Natural killer cell (primary cell): ENCODE data around the gene MLF1. TPM values are rescaled to one million over a fixed set of nuclear protein-coding genes. Genes with fewer than 3 reads are reported as not detected.

ENCODE experiments used
- ATAC-seq, 3 donors: fragments of 150-1000 bp in 2 of 3; fragments of 200-7000 bp in 1 of 3; cut with Tn5 transposase; 1 replicate in 1 of 3; 2 replicates in 2 of 3; pipeline ENCODE4 v1.10.0; 2021; ENCODE audit warnings: mild to moderate bottlenecking in 2 of 3, moderate library complexity in 2 of 3
- DNase-seq, 2 donors: peaks; one replicate each; pipeline versions ENCODE4 v3.0.0 to v3.0.0-alpha.2; 2013 to 2021; ENCODE audit warnings: mixed read lengths in 1 of 2
- H3K27ac ChIP-seq: one replicate; pipeline ENCODE4 v1.5.1; 2013; ENCODE audit warnings: mild to moderate bottlenecking, low read length
- H3K27me3 ChIP-seq: one replicate; pipeline ENCODE4 v1.6.1; 2013; ENCODE audit warnings: low read length; ENCODE audit not compliant: control insufficient read depth, insufficient read depth
- H3K36me3 ChIP-seq: one replicate; pipeline ENCODE4 v1.6.1; 2013; ENCODE audit warnings: low read length; ENCODE audit not compliant: control insufficient read depth, insufficient read depth
- H3K4me1 ChIP-seq: one replicate; pipeline ENCODE4 v1.6.1; 2013; ENCODE audit warnings: low read length; ENCODE audit not compliant: control insufficient read depth, insufficient read depth
- H3K4me3 ChIP-seq: one replicate; pipeline ENCODE4 v1.5.1; 2013; ENCODE audit warnings: low read length
- H3K9me3 ChIP-seq: one replicate; pipeline ENCODE4 v1.6.1; 2013; ENCODE audit warnings: low read length; ENCODE audit not compliant: control insufficient read depth, insufficient read depth
- H3K27ac Mint-ChIP-seq, 2 donors: one replicate each; pipeline ENCODE4 v1.8.0; 2022; ENCODE audit warnings: mild to moderate bottlenecking in 2 of 2, mixed read lengths in 2 of 2, moderate library complexity in 1 of 2
- H3K27me3 Mint-ChIP-seq, 2 donors: one replicate each; pipeline ENCODE4 v1.8.0; 2022; ENCODE audit warnings: low read depth in 2 of 2, mixed read lengths in 2 of 2
- H3K36me3 Mint-ChIP-seq: one replicate; pipeline ENCODE4 v1.8.0; 2022; ENCODE audit warnings: mixed read lengths
- H3K4me1 Mint-ChIP-seq, 2 donors: one replicate each; pipeline ENCODE4 v1.8.0; 2022; ENCODE audit warnings: mixed read lengths in 2 of 2
- H3K4me3 Mint-ChIP-seq: one replicate; pipeline ENCODE4 v1.8.0; 2022; ENCODE audit warnings: mild to moderate bottlenecking, moderate library complexity, mixed read lengths
- H3K9me3 Mint-ChIP-seq, 2 donors: one replicate each; pipeline ENCODE4 v1.8.0; 2022; ENCODE audit warnings: mixed read lengths in 2 of 2
- CTCF ChIP-seq: fragments of 200-600 bp; IDR thresholded peaks from one replicate; pipeline ENCODE4 v1.8.0; 2022; ENCODE audit warnings: antibody characterized with exemption
- WGBS: methylation state at CpG from one replicate; pipeline ENCODE4 v1.1.7; 2013; ENCODE audit warnings: missing lambda C conversion rate; ENCODE audit not compliant: insufficient coverage; 5-methylcytosine and 5-hydroxymethylcytosine counted together
- intact Hi-C: fragments of 100-400 bp; cut with micrococcal nuclease; formaldehyde crosslinking; loops from one replicate; pipeline ENCODE4 v1.14.2; 2022
- total RNA-seq, 4 donors: library from RNA; stranded (reverse); fragments of 120-200 nt in 1 of 4; gene quantifications; one replicate each; pipeline versions ENCODE4 v1.2.3 to v1.2.4, GENCODE V29; 2013 to 2022

Gene MLF1
- total RNA-seq, 3 donors from 2014 or later (not counting 1 experiment from before 2014, with no cell fraction given), result 2.8 to 5.3 (median 3.1) TPM

GRCh38 chr3:158571969-158572765 lies 1.2 kb downstream of the MLF1 start:
- Mint-ChIP-seq H3K9me3 (peaks cover 0 to 3% of the 10 kb centered on the region in 2 donors), H3K27me3 (peaks cover 25 to 32% of the 10 kb centered on the region in 2 donors), H3K4me3 (peak overlapping the region; percentile 31), H3K27ac (peak overlapping the region in 1 of 2 donors; percentile 14), H3K4me1 (peaks cover 12 to 13% of the 10 kb centered on the region in 2 donors), H3K36me3 (no peaks in the 10 kb centered on the region)
- peak in 1 of 2 donors; percentile 12 for DNase-seq
- intact Hi-C loops, result no loop called here
- no peak for TF ChIP-seq CTCF
- ATAC-seq, result no peak
- H3K9me3 ChIP-seq, result no peaks in the 10 kb centered on the region
- H3K27ac ChIP-seq, result no peak overlapping the region
- no peak overlapping the region for H3K4me3 ChIP-seq
- H3K27me3 ChIP-seq, result no peaks in the 10 kb centered on the region
- WGBS, result 88% methylated on average over 15 of the region's 16 CpGs
- H3K4me1 ChIP-seq, result peaks cover 12% of the 10 kb centered on the region
- no peaks in the 10 kb centered on the region for H3K36me3 ChIP-seq

- H3K9me3 Mint-ChIP-seq, result peaks cover 0 to 3% of the 10 kb centered on the region in 2 donors
- WGBS, result 85% methylated on average over 8 of the region's 8 CpGs
- no peaks in the 10 kb centered on the region for H3K36me3 Mint-ChIP-seq
- H3K4me1 Mint-ChIP-seq, result peaks cover 12 to 13% of the 10 kb centered on the region in 2 donors
- H3K4me1 ChIP-seq, result peaks cover 12% of the 10 kb centered on the region
- no peak for DNase-seq
- no peak for ATAC-seq
- peaks cover 25 to 29% of the 10 kb centered on the region in 2 donors for H3K27me3 Mint-ChIP-seq
- H3K36me3 ChIP-seq, result no peaks in the 10 kb centered on the region
- no peaks in the 10 kb centered on the region for H3K27me3 ChIP-seq
- H3K27ac Mint-ChIP-seq, result peak overlapping the region in 1 of 2 donors; percentile 14
- H3K4me3 ChIP-seq, result no peak overlapping the region
- H3K4me3 Mint-ChIP-seq, result peak overlapping the region; percentile 25
- intact Hi-C loops, result no loop called here
- no peak overlapping the region for H3K27ac ChIP-seq
- no peak for TF ChIP-seq CTCF
- H3K9me3 ChIP-seq, result no peaks in the 10 kb centered on the region
Observed at GRCh38 chr3:158572766-158573060, 1.7 kb downstream of the MLF1 start.

GRCh38 chr3:158573714-158574113 lies 2.7 kb downstream of the MLF1 start:
- H3K27ac ChIP-seq, result no peak overlapping the region
- H3K27me3 Mint-ChIP-seq, result peaks cover 19% of the 10 kb centered on the region in 2 donors
- no peaks in the 10 kb centered on the region for H3K9me3 ChIP-seq
- no peaks in the 10 kb centered on the region for H3K36me3 ChIP-seq
- peaks cover 12% of the 10 kb centered on the region for H3K4me1 ChIP-seq
- H3K4me3 ChIP-seq, result no peak overlapping the region
- ATAC-seq, result no peak
- 95% methylated on average over 6 of the region's 7 CpGs for WGBS
- no peak overlapping the region for H3K27ac Mint-ChIP-seq
- peaks cover 12 to 13% of the 10 kb centered on the region in 2 donors for H3K4me1 Mint-ChIP-seq
- peaks cover 0 to 3% of the 10 kb centered on the region in 2 donors for H3K9me3 Mint-ChIP-seq
- TF ChIP-seq CTCF, result no peak
- no peak for DNase-seq
- no peaks in the 10 kb centered on the region for H3K36me3 Mint-ChIP-seq
- intact Hi-C loops, result no loop called here
- H3K4me3 Mint-ChIP-seq, result no peak overlapping the region
- H3K27me3 ChIP-seq, result no peaks in the 10 kb centered on the region
